Osteocyte (in vitro differentiated cells): ENCODE measurements around the gene TPCN1. TPM values are rescaled to one million over a fixed set of nuclear protein-coding genes. Genes with fewer than 3 reads are reported as not detected.

Experiments
- DNase-seq: peaks from one replicate; pipeline ENCODE4 v3.0.0; 2021; ENCODE audit warnings: mixed read lengths; ENCODE audit not compliant: unreplicated experiment; ENCODE audit errors: extremely low spot score
- H3K27ac Mint-ChIP-seq: one replicate; pipeline ENCODE4 v1.8.0; 2021; ENCODE audit warnings: mild to moderate bottlenecking, mixed read lengths; ENCODE audit not compliant: unreplicated experiment
- H3K27me3 Mint-ChIP-seq: one replicate; pipeline ENCODE4 v1.8.0; 2021; ENCODE audit warnings: mixed read lengths; ENCODE audit not compliant: unreplicated experiment
- H3K36me3 Mint-ChIP-seq: one replicate; pipeline ENCODE4 v1.8.0; 2021; ENCODE audit warnings: mixed read lengths; ENCODE audit not compliant: unreplicated experiment
- H3K4me1 Mint-ChIP-seq: one replicate; pipeline ENCODE4 v1.8.0; 2021; ENCODE audit warnings: mixed read lengths; ENCODE audit not compliant: unreplicated experiment
- H3K4me3 Mint-ChIP-seq: one replicate; pipeline ENCODE4 v1.8.0; 2021; ENCODE audit warnings: mild to moderate bottlenecking, moderate library complexity, mixed read lengths; ENCODE audit not compliant: unreplicated experiment
- H3K9me3 Mint-ChIP-seq: one replicate; pipeline ENCODE4 v1.8.0; 2021; ENCODE audit warnings: mixed read lengths; ENCODE audit not compliant: unreplicated experiment
- CTCF ChIP-seq: fragments of 200-600 bp; sonication (generic); IDR thresholded peaks from 2 replicates; pipeline ENCODE4 v1.5.0; 2021; ENCODE audit warnings: antibody characterized with exemption, mild to moderate bottlenecking, moderate library complexity
- total RNA-seq: library from RNA; stranded (reverse); gene quantifications from 2 replicates; pipeline ENCODE4 v1.2.1, GENCODE V29; 2021

TPCN1 gene
- total RNA-seq, 1 donor from 2014 or later: 80.6 TPM

- H3K27ac Mint-ChIP-seq: no peak overlapping the region
- no peaks in the 10 kb centered on the region for H3K9me3 Mint-ChIP-seq
- no peaks in the 10 kb centered on the region for H3K27me3 Mint-ChIP-seq
- no peak overlapping the region for H3K4me3 Mint-ChIP-seq
- peaks cover 34% of the 10 kb centered on the region for H3K36me3 Mint-ChIP-seq
- peaks cover 2% of the 10 kb centered on the region for H3K4me1 Mint-ChIP-seq
- no peak for DNase-seq
- no peak for TF ChIP-seq CTCF
Observed at GRCh38 chr12:113320401-113320800, 99.1 kb downstream of the TPCN1 start.

- H3K27ac Mint-ChIP-seq: no peak overlapping the region
- DNase-seq: no peak
- H3K4me3 Mint-ChIP-seq: no peak overlapping the region
- H3K36me3 Mint-ChIP-seq: peaks cover 36% of the 10 kb centered on the region
- no peaks in the 10 kb centered on the region for H3K27me3 Mint-ChIP-seq
- TF ChIP-seq CTCF: no peak
- no peaks in the 10 kb centered on the region for H3K9me3 Mint-ChIP-seq
- peaks cover 20% of the 10 kb centered on the region for H3K4me1 Mint-ChIP-seq
Observed at GRCh38 chr12:113322343-113322742, 101.1 kb downstream of the TPCN1 start.

DNA sequence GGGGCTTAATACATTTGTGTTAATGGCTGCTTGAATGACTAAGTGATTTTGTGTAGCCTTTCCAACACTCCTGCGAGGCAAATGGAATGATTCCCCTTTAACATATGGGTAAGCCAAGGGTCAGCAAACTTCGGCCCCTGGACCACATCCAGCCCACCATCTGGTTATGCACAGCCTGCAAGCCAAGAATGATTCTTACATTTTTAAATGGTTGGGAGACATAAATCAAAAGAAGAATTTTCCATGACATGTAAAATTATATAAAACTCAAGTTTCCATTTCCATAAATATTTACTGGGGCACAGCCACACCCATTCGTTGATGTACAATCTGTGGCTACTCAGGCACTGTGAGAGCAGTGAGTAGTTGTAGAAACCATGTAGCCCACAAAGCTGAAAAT lies 104.7 kb downstream of the TPCN1 start:
- no peak for DNase-seq
- Mint-ChIP-seq H3K9me3 (no peaks in the 10 kb centered on the region), H3K4me3 (no peak overlapping the region), H3K36me3 (peaks cover 27% of the 10 kb centered on the region), H3K4me1 (peaks cover 27% of the 10 kb centered on the region), H3K27me3 (no peaks in the 10 kb centered on the region), H3K27ac (peak overlapping the region; percentile 86)
- no peak for TF ChIP-seq CTCF

DNA sequence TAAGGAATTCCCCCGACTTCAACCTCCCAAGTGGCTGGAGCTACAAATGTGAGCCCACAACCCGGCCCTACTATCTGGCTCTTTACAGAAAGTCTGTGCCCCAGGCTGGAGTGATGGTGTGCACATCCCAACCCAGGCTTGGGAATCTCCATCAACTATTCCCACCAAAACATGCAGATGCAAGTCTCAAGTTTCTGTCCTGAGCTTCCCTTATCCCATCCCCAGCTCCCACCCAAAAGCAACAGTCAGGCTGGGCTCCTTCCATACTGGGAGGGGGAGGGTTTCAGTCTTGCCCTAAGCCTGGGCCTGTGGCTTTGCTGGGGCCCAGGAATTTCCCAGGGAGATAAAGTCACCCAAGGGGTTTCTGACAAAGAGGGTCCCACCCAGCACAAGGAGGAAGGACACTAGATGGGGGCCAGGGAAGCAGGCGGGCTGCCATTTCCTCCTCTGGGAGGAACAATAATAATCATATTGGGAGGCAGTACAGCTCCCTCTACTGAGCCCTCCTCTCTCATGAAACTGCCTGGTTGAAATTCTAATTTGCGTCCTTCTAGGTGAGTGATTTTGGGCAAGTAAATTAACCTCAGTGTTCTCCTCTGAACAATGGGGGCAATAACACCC lies 105.6 kb downstream of the TPCN1 start:
- no peaks in the 10 kb centered on the region for H3K27me3 Mint-ChIP-seq
- peak; percentile 33 for TF ChIP-seq CTCF
- no peaks in the 10 kb centered on the region for H3K9me3 Mint-ChIP-seq
- peaks cover 27% of the 10 kb centered on the region for H3K4me1 Mint-ChIP-seq
- DNase-seq: no peak
- H3K36me3 Mint-ChIP-seq: peaks cover 28% of the 10 kb centered on the region
- H3K27ac Mint-ChIP-seq: peak overlapping the region; percentile 86
- H3K4me3 Mint-ChIP-seq: peak overlapping the region; percentile 0

- no peak for DNase-seq
- Mint-ChIP-seq H3K27me3 (no peaks in the 10 kb centered on the region), H3K27ac (no peak overlapping the region)
Observed at GRCh38 chr12:113328368-113328889, 107.2 kb downstream of the TPCN1 start.

More at GRCh38 chr12:113328368-113328889, 107.2 kb downstream of the TPCN1 start:
- Mint-ChIP-seq H3K4me1 (peaks cover 37% of the 10 kb centered on the region), H3K36me3 (peaks cover 30% of the 10 kb centered on the region), H3K9me3 (no peaks in the 10 kb centered on the region), H3K4me3 (no peak overlapping the region)
- TF ChIP-seq CTCF: no peak
